A549 (cell line): Measurements from ENCODE around the gene SBNO1. TPM values are rescaled to one million over a fixed set of nuclear protein-coding genes. Genes with fewer than 3 reads are reported as not detected.
A peak's percentile ranks its signal among the peaks of the same experiment; 100 is the strongest.

Experiments
- ATAC-seq, 2 experiments: fragments of 200-7000 bp in 1 of 2; fragments of >200 bp in 1 of 2; cut with Nextera tagmentation in 1 of 2; cut with Tn5 transposase in 1 of 2; 3 replicates each; pipeline versions ENCODE4 v1.8.0 to v1.9.1; 2018 to 2020; ENCODE audit warnings: mild to moderate bottlenecking in 1 of 2, moderate library complexity in 1 of 2
- CTCF ChIA-PET: fragments of 300-600 bp; sonication (Branson Sonifier 250); formaldehyde crosslinking; extraction: SDS; loops from one replicate; lab custom pipeline; 2021; ENCODE audit warnings: antibody characterized with exemption, inconsistent platforms; lab: Yijun Ruan, JAX
- POLR2A ChIA-PET: fragments of 350-600 bp; formaldehyde crosslinking; extraction: SDS; loops from one replicate; lab custom pipeline; 2021; ENCODE audit warnings: antibody characterized with exemption, inconsistent platforms; lab: Yijun Ruan, JAX
- DNase-seq, 2 experiments: peaks; one replicate each; pipeline versions ENCODE4 v3.0.0 to v3.0.0-alpha.2; 2011 to 2016; ENCODE audit warnings: low read depth in 1 of 2, low spot score in 1 of 2
- FAIRE-seq: peaks from 2 replicates; lab custom pipeline; 2011; peaks lifted over from hg19 to GRCh38; lab: Jason Lieb, UNC
- H3K27ac ChIP-seq, 2 experiments: fragments of >200 bp; sonication (Bioruptor Twin); formaldehyde crosslinking; 3 replicates each; pipeline ENCODE4 v1.5.1; 2016 to 2017
- H3K4me1 ChIP-seq: fragments of >200 bp; sonication (Bioruptor Twin); formaldehyde crosslinking; 3 replicates; pipeline ENCODE4 v1.6.1; 2016
- H3K4me2 ChIP-seq: fragments of >200 bp; sonication (Bioruptor Twin); formaldehyde crosslinking; 3 replicates; pipeline ENCODE4 v1.6.1; 2016
- H3K4me3 ChIP-seq: fragments of >200 bp; sonication (Bioruptor Twin); formaldehyde crosslinking; 3 replicates; pipeline ENCODE4 v1.5.1; 2016
- H3K9me3 ChIP-seq: fragments of >200 bp; sonication (Bioruptor Twin); formaldehyde crosslinking; 3 replicates; pipeline ENCODE4 v1.6.1; 2016
- BHLHE40 ChIP-seq: IDR thresholded peaks from 2 replicates; pipeline ENCODE4 v1.6.1; 2012; ENCODE audit warnings: low read depth, low read length, inconsistent platforms
- CBX2 ChIP-seq: fragments of 200-600 bp; sonication (generic); IDR thresholded peaks from 2 replicates; pipeline ENCODE4 v1.6.1; 2016; ENCODE audit warnings: low read depth, mild to moderate bottlenecking, borderline replicate concordance
- CEBPB ChIP-seq, 2 experiments: fragments of >200 bp in 1 of 2; sonication (Bioruptor Twin) in 1 of 2; formaldehyde crosslinking in 1 of 2; IDR thresholded peaks; 2 replicates each; pipeline ENCODE4 v1.6.1; 2012 to 2016
- EP300 ChIP-seq, 2 experiments: fragments of >200 bp; sonication (Bioruptor Twin); formaldehyde crosslinking; IDR thresholded peaks; 2 replicates in 1 of 2; 3 replicates in 1 of 2; pipeline ENCODE4 v1.6.1; 2016 to 2017
- FOSB ChIP-seq: fragments of 250-450 bp; sonication (Bioruptor Pico); IDR thresholded peaks from 2 replicates; pipeline ENCODE4 v1.5.0; 2020; ENCODE audit warnings: mild to moderate bottlenecking, moderate library complexity
- FOSL2 ChIP-seq, 2 experiments: fragments of 450-650 bp in 1 of 2; fragments of >200 bp in 1 of 2; sonication (Bioruptor Twin) in 1 of 2; formaldehyde crosslinking; IDR thresholded peaks; 2 replicates each; pipeline versions ENCODE4 v1.5.0 to v1.6.1; 2016 to 2020; ENCODE audit warnings: mild to moderate bottlenecking in 1 of 2, moderate library complexity in 1 of 2
- FOXS1 ChIP-seq: fragments of 250-450 bp; sonication (Bioruptor Pico); IDR thresholded peaks from 2 replicates; pipeline ENCODE4 v1.5.0; 2020; ENCODE audit warnings: mild to moderate bottlenecking, moderate library complexity
- HDAC2 ChIP-seq: fragments of 200-600 bp; sonication (generic); IDR thresholded peaks from 2 replicates; pipeline ENCODE4 v1.6.1; 2016
- HMGXB4 ChIP-seq: fragments of 250-450 bp; sonication (Bioruptor Pico); IDR thresholded peaks from 2 replicates; pipeline ENCODE4 v1.5.0; 2021; ENCODE audit warnings: mild to moderate bottlenecking, moderate library complexity, borderline replicate concordance
- HOXA7 ChIP-seq: fragments of 250-450 bp; sonication (Bioruptor Pico); IDR thresholded peaks from 2 replicates; pipeline ENCODE4 v1.5.0; 2020; ENCODE audit warnings: mild to moderate bottlenecking, moderate library complexity
- JUN ChIP-seq, 2 experiments: fragments of >200 bp; sonication (Bioruptor Twin); formaldehyde crosslinking; IDR thresholded peaks; 2 replicates in 1 of 2; 3 replicates in 1 of 2; pipeline ENCODE4 v1.6.1; 2016 to 2017
- KDM1A ChIP-seq: fragments of 200-600 bp; sonication (generic); IDR thresholded peaks from 2 replicates; pipeline ENCODE4 v1.6.1; 2016; ENCODE audit warnings: low read depth, mild to moderate bottlenecking
- KDM5A ChIP-seq: fragments of 200-600 bp; sonication (generic); IDR thresholded peaks from 2 replicates; pipeline ENCODE4 v1.6.1; 2016; ENCODE audit warnings: antibody characterized with exemption, mild to moderate bottlenecking
- MAFK ChIP-seq: fragments of 450-650 bp; IDR thresholded peaks from 2 replicates; pipeline ENCODE4 v1.6.1; 2014; ENCODE audit not compliant: partially characterized antibody
- MAX ChIP-seq: IDR thresholded peaks from 2 replicates; pipeline ENCODE4 v1.6.1; 2012
- MAZ ChIP-seq: fragments of 150-350 bp; IDR thresholded peaks from 2 replicates; pipeline ENCODE4 v1.6.1; 2014; ENCODE audit warnings: antibody characterized with exemption, low read depth, low read length, borderline replicate concordance
- NR3C1 ChIP-seq: fragments of >200 bp; sonication (Bioruptor Twin); formaldehyde crosslinking; IDR thresholded peaks from 3 replicates; pipeline ENCODE4 v1.6.1; 2017
- PHF8 ChIP-seq: fragments of 200-600 bp; sonication (generic); IDR thresholded peaks from 2 replicates; pipeline ENCODE4 v1.6.1; 2016; ENCODE audit warnings: low read depth, mild to moderate bottlenecking, antibody characterized with exemption, moderate library complexity, borderline replicate concordance
- RAD21 ChIP-seq, 2 experiments: fragments of >200 bp in 1 of 2; sonication (Bioruptor Twin) in 1 of 2; formaldehyde crosslinking in 1 of 2; IDR thresholded peaks in 1 of 2; conservative IDR thresholded peaks in 1 of 2; 2 replicates in 1 of 2; 3 replicates in 1 of 2; pipeline ENCODE4 v1.6.1; 2012 to 2018; ENCODE audit warnings: inconsistent platforms in 1 of 2
- RARB ChIP-seq: fragments of 250-450 bp; sonication (Bioruptor Pico); IDR thresholded peaks from 2 replicates; pipeline ENCODE4 v1.8.0; 2021; ENCODE audit warnings: mild to moderate bottlenecking, moderate library complexity
- RCOR1 ChIP-seq: fragments of 150-350 bp; IDR thresholded peaks from 2 replicates; pipeline ENCODE4 v1.6.1; 2014; ENCODE audit warnings: antibody characterized with exemption, low read length, low read depth
- RNF2 ChIP-seq: fragments of 200-600 bp; sonication (generic); IDR thresholded peaks from 2 replicates; pipeline ENCODE4 v1.6.1; 2016; ENCODE audit warnings: low read depth, mild to moderate bottlenecking, antibody characterized with exemption, moderate library complexity, borderline replicate concordance
- WGBS: methylation state at CpG from one replicate; pipeline ENCODE4 v1.1.6; 2017; ENCODE audit errors: missing lambda C conversion rate; 5-methylcytosine and 5-hydroxymethylcytosine counted together
- polyA plus RNA-seq, 4 experiments: library from polyadenylated mRNA; depleted of rRNA in 3 of 4; stranded (reverse); fragments of >200 nt; fragmentation: RNase III in 1 of 4; extraction: RNeasy Plus Mini Kit Qiagen cat#74134 plus additional on column Dnase treatment in 1 of 4; gene quantifications; 2 replicates in 3 of 4; 3 replicates in 1 of 4; pipeline ENCODE4 v1.2.3, GENCODE V29; 2011 to 2017

The SBNO1 gene
- polyA plus RNA-seq, 2 of the 4 experiments (the other 2 are of a cell fraction): 25.9 to 35.7 TPM

- ChIA-PET CTCF (interaction anchor here (0.7 to 1.5 kb wide), 6 partner anchors 13 to 192 kb away, joined by 3 to 4 read pairs (median 3); no protein-coding TSS in a partner anchor), POLR2A (interaction anchor here (1.3 kb wide), 1 partner anchor 25 kb away, joined by 5 read pairs; no protein-coding TSS in a partner anchor)
- H3K27ac ChIP-seq: no peak overlapping the region; a peak in 1 of 6 replicates
- no peak for DNase-seq
- FAIRE-seq: no peak
- H3K4me3 ChIP-seq: peak overlapping the region; percentile 89; the same call in 1 of the 3 replicates
- no peak for TF ChIP-seq RCOR1
- TF ChIP-seq HOXA7 (CRISPR knock-in tag): no peak
- TF ChIP-seq HDAC2: no peak
- no peak for TF ChIP-seq BHLHE40
- no peak for TF ChIP-seq CEBPB (IDR thresholded peaks at IDR 0.05)
- no peak for TF ChIP-seq EP300 (IDR thresholded peaks at IDR 0.05)
- no peak for TF ChIP-seq MAX
- no peak for TF ChIP-seq FOSL2 (IDR thresholded peaks at IDR 0.05)
- no peak for TF ChIP-seq FOSL2 (CRISPR knock-in tag; IDR thresholded peaks at IDR 0.05)
- no peak for TF ChIP-seq MAZ
- no peak for TF ChIP-seq PHF8
- no peak for TF ChIP-seq FOSB (CRISPR knock-in tag)
- no peak for TF ChIP-seq KDM1A
- no peak for TF ChIP-seq CBX2
- TF ChIP-seq NR3C1: no peak
- TF ChIP-seq MAFK: no peak
- TF ChIP-seq KDM5A: no peak
- TF ChIP-seq RAD21 (conservative IDR thresholded peaks at IDR 0.05 in 1 of 2, IDR thresholded peaks at IDR 0.05 in 1 of 2): no peak
- TF ChIP-seq HMGXB4 (CRISPR knock-in tag): no peak
- TF ChIP-seq RNF2: no peak
- peak overlapping the region; percentile 90 for H3K4me2 ChIP-seq
- H3K4me1 ChIP-seq: peaks cover 21% of the 10 kb centered on the region
- 93% methylated on average over 23 of the region's 23 CpGs for whole genome bisulfite sequencing
- no peaks in the 10 kb centered on the region for H3K9me3 ChIP-seq
- no peak for ATAC-seq
These were observed 26.1 kb upstream of the SBNO1 start for GRCh38 chr12:123390498-123391426.

- peaks cover 28% of the 10 kb centered on the region for H3K4me1 ChIP-seq
- peak overlapping the region; percentile 89 for H3K4me3 ChIP-seq
- no peaks in the 10 kb centered on the region for H3K9me3 ChIP-seq
- FAIRE-seq (no peak), DNase-seq (peak in 1 of 2 experiments; percentile 53), ATAC-seq (peak; percentile 26 to 66; a peak in 4 of 6 replicates)
- H3K4me2 ChIP-seq: peak overlapping the region; percentile 90
- H3K27ac ChIP-seq: peak overlapping the region; percentile 90 to 99
- POLR2A ChIA-PET: interaction anchor here (1.3 kb wide), 1 partner anchor 24 kb away, joined by 5 read pairs; no protein-coding TSS in a partner anchor
- TF ChIP-seq RCOR1 (no peak), JUN (IDR thresholded peaks at IDR 0.05) (peak in 1 of 2 experiments; percentile 41; a peak in 1 of 5 replicates), FOXS1 (CRISPR knock-in tag) (no peak), MAX (0 out of 2 replicates have a peak, but pooled peaks have one; percentile 18), FOSL2 (IDR thresholded peaks at IDR 0.05) (no peak), FOSL2 (CRISPR knock-in tag; IDR thresholded peaks at IDR 0.05) (no peak), HDAC2 (no peak), RARB (no peak), PHF8 (no peak), EP300 (IDR thresholded peaks at IDR 0.05) (no peak)
- CTCF ChIA-PET: interaction anchor here (1.1 kb wide), 1 partner anchor 193 kb away, joined by 3 read pairs; no protein-coding TSS in a partner anchor
- WGBS: 45% methylated on average over 29 of the region's 66 CpGs
These were observed 25.1 kb upstream of the SBNO1 start for GRCh38 chr12:123389560-123390351.
